GM21390 (cell line): ENCODE results near the gene RAVER1.
A peak's percentile ranks its signal among the peaks of the same experiment; 100 is the strongest.
"Not testable (repeated sequence)": the region's sequence is repeated elsewhere in the genome, so short reads cannot be mapped to it uniquely, and the experiment has no call there.

Experiments
- ATAC-seq: cut with Tn5 transposase; IDR thresholded peaks from one replicate; pipeline ENCODE4 v1.9.1; 2021; ENCODE audit not compliant: unreplicated experiment

The RAVER1 gene

GRCh38 chr19:10332965-10333757 lies at the start of gene RAVER1:
RAVER1 (minus strand) TSS chr19:10333529; CDS start chr19:10333507, 22 bp downstream.
- peak; percentile 84 for ATAC-seq

GRCh38 chr19:10383223-10383499 lies 49.8 kb upstream of the RAVER1 start:
- not testable (repeated sequence) for ATAC-seq

GRCh38 chr19:10380313-10381102 lies 47.2 kb upstream of the RAVER1 start, which contains the start of gene TYK2:
TYK2 (minus strand) TSS chr19:10380572; CDS start chr19:10378406, 2,166 bp downstream.
- peak; percentile 87 for ATAC-seq

GRCh38 chr19:10379880-10380312 lies 46.6 kb upstream of the RAVER1 start:
- ATAC-seq = no peak

GRCh38 chr19:10378124-10378523 lies 44.8 kb upstream of the RAVER1 start:
- no peak for ATAC-seq

GRCh38 chr19:10377140-10377640 lies 43.9 kb upstream of the RAVER1 start:
- ATAC-seq = not testable (repeated sequence)

- no peak for ATAC-seq
These were observed 41.6 kb upstream of the RAVER1 start for GRCh38 chr19:10374931-10375330.

GRCh38 chr19:10372690-10373089 lies 39.4 kb upstream of the RAVER1 start:
- ATAC-seq = no peak

GRCh38 chr19:10368101-10368803 lies 34.9 kb upstream of the RAVER1 start:
- no peak for ATAC-seq

- not testable (repeated sequence) for ATAC-seq
These were observed 33.7 kb upstream of the RAVER1 start for GRCh38 chr19:10366950-10367512.

- ATAC-seq = no peak
These were observed 32.2 kb upstream of the RAVER1 start for GRCh38 chr19:10365518-10365917.

GRCh38 chr19:10364644-10365043 lies 31.3 kb upstream of the RAVER1 start:
- no peak for ATAC-seq

- ATAC-seq = no peak
These were observed 30.5 kb upstream of the RAVER1 start for GRCh38 chr19:10363789-10364281.

GRCh38 chr19:10362259-10362658 lies 28.9 kb upstream of the RAVER1 start:
- ATAC-seq = no peak

GRCh38 chr19:10361569-10362011 lies 28.3 kb upstream of the RAVER1 start:
- no peak for ATAC-seq

GRCh38 chr19:10356431-10356830 lies 23.1 kb upstream of the RAVER1 start:
- no peak for ATAC-seq

- no peak for ATAC-seq
These were observed 20.6 kb upstream of the RAVER1 start for GRCh38 chr19:10353793-10354391.

GRCh38 chr19:10352764-10353671 lies 19.7 kb upstream of the RAVER1 start:
- no peak for ATAC-seq

- ATAC-seq = no peak
These were observed 13.2 kb upstream of the RAVER1 start for GRCh38 chr19:10346509-10346908.
